Measurements from ENCODE around the gene GGT6. TPM values are rescaled to one million over a fixed set of nuclear protein-coding genes. Genes with fewer than 3 reads are reported as not detected.
A peak's percentile ranks its signal among the peaks of the same experiment; 100 is the strongest.
"Not testable (repeated sequence)": the region's sequence is repeated elsewhere in the genome, so short reads cannot be mapped to it uniquely, and the experiment has no call there.

GGT6 gene
- total RNA-seq, 1 donor: not detected

GRCh38 chr17:4592240-4593005, 32.0 kb upstream of the GGT6 start:
- no peak for DNase-seq (ENCODE audit: low read depth)
- TF ChIP-seq CTCF (IDR thresholded peaks at IDR 0.05; ENCODE audit: insufficient read depth, low read length): no peak
- no peak overlapping the region for H3K4me3 ChIP-seq (ENCODE audit: low read depth, low read length)

DNA sequence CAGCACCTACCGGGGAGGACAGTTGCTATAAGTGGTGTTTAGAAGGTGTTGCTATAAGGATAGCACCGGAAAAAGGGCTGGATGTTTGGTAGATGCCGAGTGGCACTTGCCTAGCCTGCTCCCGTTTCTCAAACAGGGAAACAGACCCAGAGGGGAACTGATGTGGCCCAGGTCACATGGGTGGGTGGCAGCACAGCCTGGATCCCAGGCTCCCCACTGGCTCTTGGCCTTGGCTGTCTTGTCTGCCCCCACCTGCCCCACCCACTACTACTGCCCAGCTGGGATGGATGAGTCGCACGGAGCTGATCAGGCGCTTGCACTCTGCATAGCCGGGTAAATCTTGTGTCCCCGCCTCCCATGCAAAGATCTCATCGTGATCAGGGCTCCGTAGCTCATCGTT, 31.2 kb upstream of the GGT6 start:
- TF ChIP-seq CTCF (IDR thresholded peaks at IDR 0.05; ENCODE audit: insufficient read depth, low read length): no peak
- no peak overlapping the region for H3K4me3 ChIP-seq (ENCODE audit: low read depth, low read length)
- peak; percentile 21 for DNase-seq (ENCODE audit: low read depth)

DNA sequence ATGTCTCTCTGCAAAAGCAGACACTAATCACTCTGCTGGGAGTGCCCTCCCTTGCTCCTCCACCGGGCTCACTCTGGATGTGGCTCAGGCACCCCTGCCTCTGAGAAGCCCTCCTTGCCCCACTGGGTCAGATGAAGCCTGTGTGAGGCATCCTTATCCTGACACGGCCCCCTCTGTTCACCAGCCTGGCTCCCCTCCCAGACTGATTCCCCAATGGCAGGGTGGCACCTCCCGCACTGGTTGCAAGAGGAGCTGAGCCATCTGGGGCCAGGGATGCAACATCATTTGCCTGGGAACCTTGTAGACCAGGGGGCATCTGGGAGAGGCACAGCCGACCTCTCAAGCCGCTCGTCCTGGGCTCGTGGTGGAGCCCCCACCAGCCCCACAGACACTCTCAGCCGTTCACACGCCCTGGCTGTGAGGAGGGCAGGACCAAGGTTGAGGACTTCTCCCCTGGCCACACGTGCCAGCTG, 30.6 kb upstream of the GGT6 start:
- H3K4me3 ChIP-seq (ENCODE audit: low read depth, low read length): no peak overlapping the region
- no peak for TF ChIP-seq CTCF (IDR thresholded peaks at IDR 0.05; ENCODE audit: insufficient read depth, low read length)
- no peak for DNase-seq (ENCODE audit: low read depth)

DNA sequence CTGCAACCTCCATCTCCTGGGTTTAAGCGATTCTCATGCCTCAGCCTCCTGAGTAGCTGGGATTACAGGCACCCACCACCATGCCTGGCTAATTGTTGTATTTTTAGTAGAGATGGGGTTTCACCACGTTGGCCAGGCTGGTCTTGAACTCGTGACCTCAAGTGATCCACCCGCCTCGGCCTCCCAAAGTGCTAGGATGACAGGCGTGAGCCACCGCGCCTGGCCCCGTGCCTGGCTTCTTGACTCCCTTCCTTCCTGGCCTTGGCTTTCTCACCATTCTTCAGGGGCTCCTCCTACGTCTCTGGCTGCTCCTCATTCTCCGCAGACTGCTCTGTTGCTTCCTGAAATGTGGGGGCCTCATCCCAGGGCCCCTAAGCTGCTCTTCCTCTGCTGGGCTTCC, 29.7 kb upstream of the GGT6 start:
- not testable (repeated sequence) for H3K4me3 ChIP-seq (ENCODE audit: low read depth, low read length); DNase-seq (ENCODE audit: low read depth)

- no peak for DNase-seq (ENCODE audit: low read depth)
- H3K4me3 ChIP-seq (ENCODE audit: low read depth, low read length): no peak overlapping the region
- TF ChIP-seq CTCF (IDR thresholded peaks at IDR 0.05; ENCODE audit: insufficient read depth, low read length): no peak
Measured at GRCh38 chr17:4588898-4589625, 28.7 kb upstream of the GGT6 start.

- H3K4me3 ChIP-seq (ENCODE audit: low read depth, low read length): no peak overlapping the region
- no peak for DNase-seq (ENCODE audit: low read depth)
- TF ChIP-seq CTCF (IDR thresholded peaks at IDR 0.05; ENCODE audit: insufficient read depth, low read length): no peak
Measured at GRCh38 chr17:4588391-4588790, 28.0 kb upstream of the GGT6 start.

DNA sequence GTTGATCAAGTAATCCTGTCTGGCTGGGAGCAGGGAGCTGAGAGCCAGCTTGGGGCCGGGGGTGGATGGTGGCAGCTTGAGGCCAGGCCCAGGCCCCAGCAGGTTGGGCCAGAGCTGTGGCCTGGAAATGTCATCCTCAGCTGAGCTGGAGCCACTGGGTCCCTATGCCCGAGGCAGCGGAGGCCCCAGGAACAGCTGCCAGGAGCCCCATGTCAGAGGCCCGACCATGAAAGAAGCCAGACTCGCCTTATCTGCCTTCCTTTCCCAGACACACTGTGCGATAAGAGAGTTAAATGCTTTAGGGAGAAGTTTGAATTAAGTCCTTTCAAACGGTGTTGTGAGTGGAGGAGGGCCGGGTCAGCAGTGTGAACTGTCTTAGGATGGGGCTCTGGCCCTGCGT, 27.4 kb upstream of the GGT6 start:
- no peak for DNase-seq (ENCODE audit: low read depth)
- no peak for TF ChIP-seq CTCF (IDR thresholded peaks at IDR 0.05; ENCODE audit: insufficient read depth, low read length)
- H3K4me3 ChIP-seq (ENCODE audit: low read depth, low read length): no peak overlapping the region

Measured in fibroblast of the aortic adventitia (primary cell).